ENCODE measurements around the gene CDH4.
"Not testable (repeated sequence)": the region's sequence is repeated elsewhere in the genome, so short reads cannot be mapped to it uniquely, and the experiment has no call there.

CDH4 gene

GRCh38 chr20:61391812-61392520 lies 139.9 kb downstream of the CDH4 start:
- FAIRE-seq, result no peak

- FAIRE-seq, result no peak
These were observed 142.2 kb downstream of the CDH4 start for GRCh38 chr20:61394088-61394799.

- FAIRE-seq, result no peak
These were observed 144.3 kb downstream of the CDH4 start for GRCh38 chr20:61396262-61396848.

GRCh38 chr20:61397146-61397545 lies 145.1 kb downstream of the CDH4 start:
- no peak for FAIRE-seq

GRCh38 chr20:61397790-61398189 lies 145.7 kb downstream of the CDH4 start:
- no peak for FAIRE-seq

GRCh38 chr20:61399433-61399832 lies 147.4 kb downstream of the CDH4 start:
- FAIRE-seq, result no peak

GRCh38 chr20:61400499-61400898 lies 148.4 kb downstream of the CDH4 start:
- FAIRE-seq, result no peak

GRCh38 chr20:61404303-61404702 lies 152.2 kb downstream of the CDH4 start:
- no peak for FAIRE-seq

GRCh38 chr20:61405007-61405406 lies 152.9 kb downstream of the CDH4 start:
- no peak for FAIRE-seq

GRCh38 chr20:61406773-61407172 lies 154.7 kb downstream of the CDH4 start:
- not testable (repeated sequence) for FAIRE-seq

GRCh38 chr20:61407561-61407960 lies 155.5 kb downstream of the CDH4 start:
- no peak for FAIRE-seq

- no peak for FAIRE-seq
These were observed 157.1 kb downstream of the CDH4 start for GRCh38 chr20:61408951-61409740.

GRCh38 chr20:61411743-61412142 lies 159.7 kb downstream of the CDH4 start:
- no peak for FAIRE-seq

GRCh38 chr20:61413752-61414151 lies 161.7 kb downstream of the CDH4 start:
- no peak for FAIRE-seq

- no peak for FAIRE-seq
These were observed 162.5 kb downstream of the CDH4 start for GRCh38 chr20:61414455-61414991.

GRCh38 chr20:61416546-61416945 lies 164.5 kb downstream of the CDH4 start:
- FAIRE-seq, result no peak

GRCh38 chr20:61417221-61417941 lies 165.3 kb downstream of the CDH4 start:
- no peak for FAIRE-seq

- FAIRE-seq, result no peak
These were observed 166.9 kb downstream of the CDH4 start for GRCh38 chr20:61419010-61419409.

GRCh38 chr20:61419501-61419900 lies 167.4 kb downstream of the CDH4 start:
- no peak for FAIRE-seq

- no peak for FAIRE-seq
These were observed 168.0 kb downstream of the CDH4 start for GRCh38 chr20:61420056-61420455.

GRCh38 chr20:61420781-61421180 lies 168.7 kb downstream of the CDH4 start:
- FAIRE-seq, result no peak
